DOHH2 (cell line): ENCODE data around the gene TARP.

Experiments
- CTCF ChIP-seq: fragments of 200-600 bp; sonication (generic); IDR thresholded peaks from one replicate; pipeline ENCODE4 v1.5.1; 2014; ENCODE audit warnings: antibody characterized with exemption, mild to moderate bottlenecking, low read depth, low read length; ENCODE audit not compliant: poor library complexity, severe bottlenecking
- EZH2phosphoT487 ChIP-seq: fragments of 200-600 bp; sonication (generic); IDR thresholded peaks from 2 replicates; pipeline ENCODE4 v1.6.1; 2017; ENCODE audit warnings: borderline replicate concordance, mild to moderate bottlenecking, antibody characterized with exemption, low read length, moderate library complexity, mixed read lengths

GRCh38 chr7:38211940-38212339 is 61.5 kb downstream of the TARP start:
- TF ChIP-seq CTCF (no peak), EZH2phosphoT487 (no peak)
